Erythroblast (primary cell): ENCODE results near the gene WDCP.
"Not testable (repeated sequence)": the region's sequence is repeated elsewhere in the genome, so short reads cannot be mapped to it uniquely, and the experiment has no call there.

Source experiments
- DNase-seq, 2 experiments: peaks; one replicate each; lab custom pipeline; 2025; lab: John Stamatoyannopoulos, UW
- GATA1 ChIP-seq: IDR thresholded peaks from 2 replicates; pipeline ENCODE4 v1.6.1; 2011; ENCODE audit warnings: low read depth, mild to moderate bottlenecking, control low read depth, low read length, moderate library complexity
- POLR2A ChIP-seq: IDR thresholded peaks from 2 replicates; pipeline ENCODE4 v1.6.1; 2011; ENCODE audit warnings: mild to moderate bottlenecking, low read length

Gene WDCP

DNA sequence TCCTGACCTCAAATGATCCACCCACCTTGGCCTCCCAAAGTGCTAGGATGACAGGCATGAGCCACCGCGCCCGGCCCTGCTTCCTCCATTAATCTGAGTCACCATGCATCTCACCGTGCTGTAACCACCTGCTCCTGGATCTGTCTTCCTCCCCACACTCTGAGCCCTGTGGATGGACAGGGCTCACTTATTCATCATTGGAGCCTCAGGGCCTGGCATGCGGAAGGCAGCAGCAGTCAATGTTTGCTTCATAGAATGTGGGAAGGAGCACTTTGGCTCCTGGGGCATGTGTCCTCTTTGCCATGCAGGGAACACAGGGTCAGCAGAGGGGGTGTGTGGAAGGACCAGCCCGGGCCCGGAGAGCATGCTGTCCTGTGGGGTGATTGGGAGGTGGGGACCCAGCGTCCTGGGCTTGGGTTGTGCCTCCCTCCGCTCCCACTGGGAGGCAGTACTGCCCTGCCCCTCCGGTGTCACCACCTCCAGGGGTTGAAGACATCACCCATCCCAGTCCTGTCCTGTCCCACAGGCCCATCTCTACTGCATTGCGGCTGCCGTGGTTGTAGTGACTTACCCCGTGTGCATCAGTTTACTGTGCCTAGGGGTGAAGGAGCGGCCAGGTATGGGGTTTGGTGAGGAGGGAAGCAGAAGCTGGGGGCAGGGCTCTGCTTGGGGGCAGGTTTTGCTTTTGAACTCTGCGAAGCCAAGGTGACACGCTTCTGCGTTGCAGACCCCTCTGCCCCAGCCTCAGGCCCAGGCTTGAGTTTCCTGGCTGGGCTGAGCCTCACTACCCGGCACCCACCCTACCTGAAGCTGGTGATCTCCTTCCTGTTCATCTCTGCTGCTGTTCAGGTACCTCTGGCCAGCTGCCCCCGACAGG, 25.8 kb downstream of the WDCP start:
- DNase-seq, result peak; percentile 41 to 46
- TF ChIP-seq GATA1 (no peak), POLR2A (no peak)

DNA sequence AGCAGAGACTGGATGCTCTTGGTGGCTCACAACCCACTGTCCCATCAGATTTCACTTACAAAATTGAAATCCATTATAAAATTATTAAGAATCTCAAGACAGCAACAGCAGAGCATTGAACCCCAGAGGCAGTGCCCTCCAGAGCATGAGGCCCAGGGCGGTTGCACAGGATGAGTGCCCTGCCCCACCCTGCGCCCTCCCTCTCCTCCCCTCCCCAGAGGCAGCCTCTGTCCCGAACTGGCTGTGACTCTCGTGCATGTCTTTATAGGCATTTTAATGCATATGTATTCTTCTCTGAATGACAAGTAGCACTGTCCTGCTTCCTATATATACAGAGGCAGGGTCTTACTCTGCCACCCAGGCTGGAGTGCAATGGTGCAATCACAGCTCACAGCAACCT, 26.9 kb downstream of the WDCP start:
- no peak for DNase-seq
- TF ChIP-seq POLR2A (no peak), GATA1 (no peak)

DNA sequence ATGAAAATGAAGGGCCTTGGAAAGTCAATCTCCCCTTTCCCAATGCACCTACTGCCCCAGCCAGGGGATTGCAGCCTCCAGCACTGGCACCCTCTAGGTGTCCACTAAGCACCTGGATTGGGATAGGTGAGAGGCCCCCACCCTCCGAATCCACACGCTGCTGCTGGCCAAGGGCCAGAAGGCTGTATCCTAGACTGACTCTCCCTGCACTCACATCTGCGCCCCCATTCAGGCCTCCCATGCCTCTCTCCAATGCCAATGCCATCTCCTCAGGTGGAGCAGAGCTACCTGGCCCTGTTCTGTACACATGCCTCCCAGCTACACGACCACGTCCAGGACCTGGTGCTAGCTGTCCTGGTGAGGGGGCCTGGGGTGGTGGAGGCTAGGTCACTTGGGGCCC, 27.5 kb downstream of the WDCP start:
- DNase-seq, result no peak
- no peak for TF ChIP-seq POLR2A
- no peak for TF ChIP-seq GATA1

DNA sequence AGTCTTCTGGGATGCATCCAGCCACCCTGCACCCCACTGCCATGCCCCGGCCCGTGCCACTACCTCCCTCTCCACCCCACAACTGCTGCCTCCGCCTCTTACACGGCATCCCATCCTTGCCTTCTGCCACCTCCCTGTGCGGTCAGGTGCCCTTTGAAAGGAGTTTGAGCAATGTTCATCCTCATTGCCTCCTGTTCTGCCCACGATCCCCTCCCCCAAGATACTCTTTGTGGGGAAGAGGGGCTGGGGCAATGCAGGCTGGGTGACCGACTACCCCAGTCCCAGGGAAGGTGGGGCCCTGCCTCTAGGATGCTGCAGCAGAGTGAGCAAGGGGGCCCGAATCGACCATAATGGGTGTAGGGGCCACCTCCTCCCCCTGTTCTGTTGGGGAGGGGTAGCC, 28.9 kb downstream of the WDCP start:
- DNase-seq, result no peak
- TF ChIP-seq GATA1 (no peak), POLR2A (no peak)

DNA sequence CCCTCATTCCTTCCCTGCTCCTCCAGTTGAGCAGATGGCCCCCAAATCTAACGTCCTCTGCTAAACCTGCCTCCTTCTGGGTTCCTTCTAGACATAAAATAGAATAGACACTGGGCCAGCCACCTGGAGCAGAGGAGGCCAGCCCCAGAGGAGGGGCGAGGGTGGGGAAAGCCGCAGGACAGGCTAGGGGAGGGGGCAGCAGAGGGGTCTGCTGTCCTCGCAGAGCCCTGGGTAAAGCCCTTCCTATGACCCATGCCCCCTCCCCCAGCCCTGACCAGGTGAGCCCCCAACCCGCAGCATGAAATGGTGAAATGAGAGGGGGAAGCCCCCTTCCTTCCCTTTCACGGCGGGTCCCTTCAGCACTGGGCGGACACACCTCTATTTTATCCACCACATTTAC, 29.5 kb downstream of the WDCP start:
- TF ChIP-seq POLR2A, result no peak
- TF ChIP-seq GATA1, result no peak
- DNase-seq, result no peak

DNA sequence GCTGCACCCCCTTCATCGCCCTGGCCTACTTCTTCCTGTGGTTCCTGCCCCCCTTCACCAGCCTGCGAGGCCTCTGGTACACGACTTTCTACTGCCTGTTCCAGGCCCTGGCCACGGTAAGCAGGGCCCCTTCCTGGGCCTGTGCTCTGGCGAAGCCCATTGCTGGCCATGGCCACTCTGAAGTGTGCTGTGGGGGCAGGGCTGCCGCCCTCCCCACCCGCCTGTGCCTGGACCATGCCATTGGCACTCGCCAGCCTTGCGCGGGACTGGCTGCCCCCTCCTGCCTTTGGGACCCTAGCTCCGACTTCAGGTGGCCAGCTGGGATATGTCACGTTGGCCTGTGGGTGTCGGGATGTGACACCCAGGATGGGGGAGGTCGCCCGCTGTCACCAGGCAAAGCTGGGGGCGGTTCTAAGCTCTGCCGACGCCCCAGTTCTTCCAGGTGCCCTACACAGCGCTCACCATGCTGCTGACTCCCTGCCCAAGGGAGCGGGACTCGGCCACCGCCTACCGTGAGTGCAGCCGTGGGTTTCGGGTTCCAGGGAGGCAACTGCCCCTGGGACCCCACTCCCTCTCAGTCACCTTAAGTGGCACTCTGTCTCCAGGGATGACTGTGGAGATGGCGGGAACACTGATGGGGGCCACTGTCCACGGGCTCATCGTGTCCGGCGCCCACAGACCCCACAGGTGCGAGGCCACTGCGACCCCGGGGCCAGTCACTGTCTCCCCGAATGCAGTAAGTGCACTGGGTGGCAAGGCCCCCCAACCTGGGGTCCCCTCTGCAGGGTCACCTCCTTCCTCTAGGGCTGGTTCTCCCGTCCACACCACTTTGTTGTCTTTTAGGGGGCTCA, 30.1 kb downstream of the WDCP start:
- DNase-seq, result no peak
- no peak for TF ChIP-seq GATA1
- TF ChIP-seq POLR2A, result no peak

DNA sequence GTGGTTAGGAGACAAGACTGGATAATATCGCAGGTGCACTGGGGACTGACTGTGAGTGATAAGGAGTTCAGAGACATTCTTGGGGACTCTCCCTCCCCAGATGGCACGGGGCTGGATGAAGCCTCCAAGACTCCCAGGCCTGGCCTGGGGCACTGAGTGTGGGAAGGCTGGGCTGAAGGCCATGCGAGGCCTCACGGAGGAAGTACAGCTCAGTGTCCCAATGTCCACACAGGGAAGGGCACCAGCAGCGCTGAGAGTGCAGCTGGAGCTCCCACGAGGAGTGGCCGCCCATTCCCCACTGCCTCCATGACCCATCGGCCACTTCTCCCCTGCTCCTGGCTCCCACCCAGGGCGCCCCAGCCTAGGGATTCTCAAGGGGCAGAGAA, 30.8 kb downstream of the WDCP start:
- DNase-seq, result peak in 1 of 2 experiments; percentile 26
- TF ChIP-seq GATA1 (no peak), POLR2A (no peak)

DNA sequence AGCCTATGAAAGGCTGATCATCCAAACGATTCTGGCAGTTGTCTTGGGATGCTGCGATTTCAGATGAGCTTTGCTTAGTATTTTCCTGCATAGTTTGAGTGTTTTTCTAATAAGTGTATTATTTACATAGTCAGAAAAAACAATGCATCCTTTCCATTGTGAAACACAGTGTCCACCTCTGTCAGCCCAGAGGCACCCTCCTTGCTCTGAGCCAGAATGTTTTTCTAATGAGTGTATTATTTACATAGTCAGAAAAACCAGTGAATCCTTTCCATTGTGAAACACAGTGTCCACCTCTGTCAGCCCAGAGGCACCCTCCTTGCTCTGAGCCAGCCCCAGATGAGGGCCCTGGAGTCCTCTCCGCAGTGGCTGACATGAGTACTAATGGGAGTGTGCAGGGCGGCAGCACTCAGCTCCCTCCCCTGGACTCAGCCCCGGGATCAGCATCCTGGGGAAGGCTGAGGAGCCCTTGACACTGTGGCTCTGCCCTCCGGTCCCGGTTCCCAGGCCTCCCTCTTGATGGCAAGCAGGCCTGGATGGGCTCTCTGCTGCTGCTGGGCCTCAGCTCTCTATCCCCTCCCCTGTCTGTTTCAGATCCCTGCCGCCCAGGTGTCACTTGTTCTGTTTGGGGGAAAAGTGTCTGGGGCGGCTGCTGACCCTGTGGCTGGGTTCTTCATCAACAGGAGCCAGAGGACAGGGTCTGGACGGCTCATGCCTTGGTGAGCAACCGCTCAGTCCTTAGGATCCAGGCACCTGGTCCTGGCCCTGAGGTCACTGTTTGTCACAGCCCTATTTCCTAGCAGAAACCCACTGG, 31.4 kb downstream of the WDCP start:
- TF ChIP-seq POLR2A (peak; percentile 25), GATA1 (no peak)
- no peak for DNase-seq

DNA sequence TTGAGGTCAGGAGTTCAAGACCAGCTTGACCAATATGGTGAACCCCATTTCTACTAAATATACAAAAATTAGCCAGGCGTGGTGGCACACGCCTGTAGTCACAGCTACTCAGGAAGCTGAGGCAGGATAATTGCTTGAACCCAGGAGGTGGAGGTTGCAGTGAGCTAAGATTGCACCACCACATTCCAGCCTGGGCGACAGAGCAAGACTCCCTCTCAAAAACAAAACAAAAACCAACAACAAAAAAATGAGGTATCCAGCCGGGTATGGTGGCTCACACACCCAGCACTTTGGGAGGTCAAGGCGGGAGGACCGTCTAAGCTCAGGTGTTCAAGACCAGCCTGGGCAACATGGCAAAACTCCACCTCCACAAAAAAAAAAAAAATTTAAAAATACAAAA, 32.3 kb downstream of the WDCP start:
- DNase-seq, result not testable (repeated sequence)

DNA sequence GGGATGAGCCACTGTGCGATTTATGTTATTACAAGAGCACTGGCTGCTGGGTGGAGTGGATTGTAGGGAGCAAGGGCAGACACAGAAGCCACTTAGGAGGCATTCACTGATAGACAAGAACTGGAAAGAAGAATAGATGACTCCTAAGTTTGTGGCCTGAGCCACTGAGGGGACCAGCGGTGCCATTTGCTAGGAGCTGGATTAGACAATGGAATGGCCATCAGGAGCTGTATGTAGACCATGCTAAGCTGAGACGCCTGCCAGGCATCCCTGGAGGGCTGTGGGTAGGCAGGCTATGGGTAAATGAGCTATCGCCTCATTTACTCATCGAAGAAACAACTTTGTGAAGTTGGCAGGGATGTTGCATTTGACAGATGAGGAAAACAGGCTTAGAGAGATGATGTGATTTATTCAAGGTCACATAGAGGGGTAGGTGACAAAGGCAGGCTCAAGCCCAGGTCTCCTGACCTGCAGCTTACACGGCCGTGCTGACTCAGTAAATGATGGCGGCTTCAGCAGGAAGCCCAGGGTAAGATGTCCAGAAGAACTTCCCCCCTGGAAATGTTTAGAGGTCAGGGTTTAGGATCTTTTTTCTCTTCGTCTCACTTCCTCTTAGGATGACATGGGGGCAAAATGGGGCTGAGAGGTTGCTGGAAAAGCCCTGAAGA, 34.5 kb downstream of the WDCP start:
- TF ChIP-seq GATA1, result no peak
- no peak for TF ChIP-seq POLR2A
- DNase-seq, result peak in 1 of 2 experiments; percentile 60

DNA sequence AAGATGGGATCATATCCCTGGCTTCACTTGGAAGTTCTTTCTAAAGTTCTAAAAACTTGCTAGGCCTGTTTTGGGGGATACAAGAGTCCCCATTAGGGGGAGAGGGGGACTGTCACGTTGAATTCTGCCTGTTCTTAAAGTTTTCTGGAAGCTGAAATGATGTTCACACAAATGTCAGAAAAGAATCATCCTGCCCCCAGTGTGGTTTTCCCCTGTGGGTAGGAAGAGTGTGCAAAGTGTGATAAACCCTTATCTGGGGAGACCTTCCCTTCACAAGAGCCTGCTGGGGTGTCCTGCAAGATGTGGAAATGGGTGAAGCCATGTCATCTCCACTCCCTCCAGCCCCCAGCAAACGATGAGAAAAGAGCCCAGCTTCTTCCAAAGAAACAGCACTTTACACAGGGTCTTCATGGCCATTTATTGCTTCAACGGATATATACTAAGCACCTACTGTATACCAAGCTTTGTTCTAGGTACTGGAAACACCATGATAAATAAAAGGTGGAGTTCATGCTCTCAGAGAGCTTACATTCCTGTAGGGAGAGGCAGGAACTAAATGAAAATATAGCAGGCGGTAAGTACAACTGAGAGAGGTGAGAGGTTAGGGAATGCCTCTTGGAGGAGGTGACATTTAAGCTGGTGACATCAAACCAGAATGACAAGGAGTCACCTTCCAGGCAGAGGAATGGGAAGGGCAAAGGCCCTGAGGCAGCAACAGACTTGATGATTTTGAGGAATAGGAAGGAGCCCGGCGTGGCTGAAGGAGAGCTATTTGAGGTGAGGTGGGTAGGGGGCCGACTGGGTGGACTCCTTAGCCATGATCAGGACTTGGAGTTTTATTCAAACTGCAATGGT, 35.7 kb downstream of the WDCP start:
- DNase-seq, result peak; percentile 97 to 99
- TF ChIP-seq GATA1 (peak; percentile 90), POLR2A (peak; percentile 96)

DNA sequence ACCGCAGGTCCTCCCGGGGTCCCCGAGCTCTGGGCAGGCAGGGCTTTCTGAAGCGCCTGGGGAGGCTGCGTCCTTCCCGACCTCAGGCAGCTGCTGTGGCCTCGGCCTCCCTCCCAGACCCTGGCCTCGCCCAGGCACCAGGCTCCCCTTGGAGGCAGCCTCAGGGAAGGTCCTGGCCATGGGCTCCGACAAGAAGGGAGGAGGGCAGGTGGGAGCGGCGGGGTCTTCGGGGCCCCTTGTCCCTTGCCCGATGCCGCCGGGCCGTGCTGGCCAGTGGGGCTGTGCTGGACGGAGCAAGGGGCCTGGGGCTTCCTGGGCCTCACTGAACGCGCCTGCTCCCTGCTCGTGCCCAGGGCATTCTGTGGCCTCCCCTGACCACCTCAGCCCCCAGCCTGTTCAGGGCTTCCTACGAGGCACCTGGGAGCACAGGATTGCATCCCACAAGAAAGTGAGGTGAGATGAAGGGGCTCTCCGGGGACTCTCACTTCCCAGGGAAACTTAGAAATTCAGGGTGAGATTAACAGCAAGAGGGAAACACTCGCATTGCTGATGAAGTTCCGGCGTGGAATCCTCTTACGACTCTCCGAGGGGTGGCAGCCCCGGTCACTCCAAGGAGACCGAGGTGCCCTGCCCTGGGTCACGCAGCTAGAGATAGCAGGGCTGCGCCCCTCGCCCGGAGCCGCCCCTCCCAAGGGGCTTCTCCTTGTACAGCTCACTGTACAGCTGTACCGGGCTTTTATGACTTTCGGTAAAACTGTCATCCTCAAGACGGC, 36.5 kb downstream of the WDCP start:
- peak; percentile 88 to 91 for DNase-seq
- no peak for TF ChIP-seq POLR2A
- TF ChIP-seq GATA1, result no peak
